Mesothelial cell of epicardium (in vitro differentiated cells): ENCODE results near the gene TTC28. TPM values are rescaled to one million over a fixed set of nuclear protein-coding genes. Genes with fewer than 3 reads are reported as not detected.

Experiments used
- DNase-seq, 2 experiments: peaks; one replicate each; pipeline ENCODE4 v3.0.0; 2021; ENCODE audit warnings: low spot score in 2 of 2; ENCODE audit not compliant: unreplicated experiment in 2 of 2
- H3K27ac Mint-ChIP-seq: 2 replicates; pipeline ENCODE4 v1.8.0; 2021; ENCODE audit warnings: mixed read lengths
- H3K27me3 Mint-ChIP-seq: 2 replicates; pipeline ENCODE4 v1.8.0; 2021; ENCODE audit warnings: low read depth, mixed read lengths
- H3K36me3 Mint-ChIP-seq: 2 replicates; pipeline ENCODE4 v1.8.0; 2021; ENCODE audit warnings: mixed read lengths
- H3K4me1 Mint-ChIP-seq: 2 replicates; pipeline ENCODE4 v1.8.0; 2021; ENCODE audit warnings: mixed read lengths
- H3K4me3 Mint-ChIP-seq: 2 replicates; pipeline ENCODE4 v1.8.0; 2021; ENCODE audit warnings: mild to moderate bottlenecking, moderate library complexity, mixed read lengths
- H3K9me3 Mint-ChIP-seq: 2 replicates; pipeline ENCODE4 v1.8.0; 2021; ENCODE audit warnings: mixed read lengths
- total RNA-seq: library from RNA; stranded (reverse); gene quantifications from 3 replicates; pipeline ENCODE4 v1.2.1, GENCODE V29; 2021
- TF ChIP-seq, protein P1 (sequence below): fragments of 200-600 bp; sonication (generic); IDR thresholded peaks from one replicate; pipeline ENCODE4 v1.5.0; 2021; ENCODE audit warnings: antibody characterized with exemption; ENCODE audit not compliant: unreplicated experiment

TTC28 gene
- total RNA-seq, 1 donor from 2014 or later: 95.9 TPM

- no peak overlapping the region for H3K4me3 Mint-ChIP-seq
- no peaks in the 10 kb centered on the region for H3K27me3 Mint-ChIP-seq
Measured at GRCh38 chr22:28408709-28409108, 270.9 kb downstream of the TTC28 start.

GRCh38 chr22:28407645-28408044 lies 272.0 kb downstream of the TTC28 start:
- peaks cover 13% of the 10 kb centered on the region for H3K9me3 Mint-ChIP-seq
- no peak overlapping the region for H3K27ac Mint-ChIP-seq
- peaks cover 10% of the 10 kb centered on the region for H3K36me3 Mint-ChIP-seq
- no peak overlapping the region for H3K4me3 Mint-ChIP-seq
- TF ChIP-seq, protein P1, sequence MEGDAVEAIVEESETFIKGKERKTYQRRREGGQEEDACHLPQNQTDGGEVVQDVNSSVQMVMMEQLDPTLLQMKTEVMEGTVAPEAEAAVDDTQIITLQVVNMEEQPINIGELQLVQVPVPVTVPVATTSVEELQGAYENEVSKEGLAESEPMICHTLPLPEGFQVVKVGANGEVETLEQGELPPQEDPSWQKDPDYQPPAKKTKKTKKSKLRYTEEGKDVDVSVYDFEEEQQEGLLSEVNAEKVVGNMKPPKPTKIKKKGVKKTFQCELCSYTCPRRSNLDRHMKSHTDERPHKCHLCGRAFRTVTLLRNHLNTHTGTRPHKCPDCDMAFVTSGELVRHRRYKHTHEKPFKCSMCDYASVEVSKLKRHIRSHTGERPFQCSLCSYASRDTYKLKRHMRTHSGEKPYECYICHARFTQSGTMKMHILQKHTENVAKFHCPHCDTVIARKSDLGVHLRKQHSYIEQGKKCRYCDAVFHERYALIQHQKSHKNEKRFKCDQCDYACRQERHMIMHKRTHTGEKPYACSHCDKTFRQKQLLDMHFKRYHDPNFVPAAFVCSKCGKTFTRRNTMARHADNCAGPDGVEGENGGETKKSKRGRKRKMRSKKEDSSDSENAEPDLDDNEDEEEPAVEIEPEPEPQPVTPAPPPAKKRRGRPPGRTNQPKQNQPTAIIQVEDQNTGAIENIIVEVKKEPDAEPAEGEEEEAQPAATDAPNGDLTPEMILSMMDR: no peak
- peaks cover 36% of the 10 kb centered on the region for H3K4me1 Mint-ChIP-seq
- H3K27me3 Mint-ChIP-seq: no peaks in the 10 kb centered on the region
- no peak for DNase-seq

More at GRCh38 chr22:28408709-28409108, 270.9 kb downstream of the TTC28 start:
- Mint-ChIP-seq H3K27ac (peak overlapping the region; percentile 36), H3K36me3 (peaks cover 10% of the 10 kb centered on the region), H3K4me1 (peaks cover 36% of the 10 kb centered on the region), H3K9me3 (peaks cover 13% of the 10 kb centered on the region)
- TF ChIP-seq, protein P1: no peak
- DNase-seq: no peak

DNA sequence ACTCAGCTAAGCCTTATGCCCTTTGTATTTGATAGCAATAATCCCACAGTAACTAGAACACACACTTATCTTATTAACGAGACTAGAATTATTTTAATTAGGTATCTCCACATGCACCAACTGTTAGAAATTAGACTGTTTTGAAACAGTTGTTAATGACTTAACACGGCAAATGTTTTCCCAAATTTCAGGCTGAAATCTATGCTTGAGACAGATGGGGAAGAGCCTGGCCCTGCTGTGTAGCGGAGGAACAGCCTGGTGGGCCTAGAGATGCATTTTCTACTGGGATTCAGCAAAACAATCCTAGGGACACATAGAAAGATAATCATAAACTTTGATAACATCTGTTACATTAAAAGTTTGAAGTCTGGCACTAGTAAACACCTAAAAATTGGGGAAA lies 273.4 kb downstream of the TTC28 start:
- peaks cover 10% of the 10 kb centered on the region for H3K36me3 Mint-ChIP-seq
- H3K27me3 Mint-ChIP-seq: no peaks in the 10 kb centered on the region

GRCh38 chr22:28405588-28405987 lies 274.1 kb downstream of the TTC28 start:
- Mint-ChIP-seq H3K9me3 (peaks cover 13% of the 10 kb centered on the region), H3K27me3 (no peaks in the 10 kb centered on the region), H3K27ac (no peak overlapping the region), H3K4me1 (peaks cover 31% of the 10 kb centered on the region), H3K36me3 (peaks cover 10% of the 10 kb centered on the region), H3K4me3 (no peak overlapping the region)
- DNase-seq: no peak
- TF ChIP-seq, protein P1: no peak

More for the DNA sequence above, 273.4 kb downstream of the TTC28 start:
- Mint-ChIP-seq H3K4me3 (no peak overlapping the region), H3K9me3 (peaks cover 13% of the 10 kb centered on the region), H3K4me1 (peaks cover 34% of the 10 kb centered on the region), H3K27ac (no peak overlapping the region)
- no peak for DNase-seq
- TF ChIP-seq, protein P1: no peak

- Mint-ChIP-seq H3K4me1 (peaks cover 26% of the 10 kb centered on the region), H3K9me3 (peaks cover 13% of the 10 kb centered on the region), H3K27ac (peak overlapping the region; percentile 8), H3K36me3 (peaks cover 10% of the 10 kb centered on the region), H3K27me3 (no peaks in the 10 kb centered on the region), H3K4me3 (no peak overlapping the region)
- TF ChIP-seq, protein P1: no peak
- DNase-seq: no peak
Measured at GRCh38 chr22:28402539-28402938, 277.1 kb downstream of the TTC28 start.

DNA sequence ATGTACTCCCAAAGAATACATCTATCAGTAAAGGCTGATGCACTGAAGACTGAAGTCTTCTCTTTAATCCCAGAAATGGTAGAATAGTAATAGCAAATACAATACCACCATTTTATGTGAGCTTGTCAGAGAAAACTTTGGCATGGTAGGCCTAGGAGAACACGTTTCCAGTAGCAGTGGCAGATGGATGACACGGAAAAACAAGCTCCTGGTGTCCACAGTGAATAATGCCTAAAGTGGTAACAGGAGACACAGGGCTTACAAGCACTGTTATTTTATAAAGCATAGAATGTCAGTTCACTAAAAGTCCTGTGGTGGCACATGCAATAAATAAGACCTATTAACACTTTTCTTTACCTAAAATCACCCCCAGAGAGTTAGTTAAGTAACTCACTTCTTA lies 277.6 kb downstream of the TTC28 start:
- TF ChIP-seq, protein P1: no peak
- H3K4me3 Mint-ChIP-seq: no peak overlapping the region
- peaks cover 10% of the 10 kb centered on the region for H3K36me3 Mint-ChIP-seq
- H3K4me1 Mint-ChIP-seq: peaks cover 23% of the 10 kb centered on the region
- no peak overlapping the region for H3K27ac Mint-ChIP-seq
- peaks cover 13% of the 10 kb centered on the region for H3K9me3 Mint-ChIP-seq
- DNase-seq: no peak
- no peaks in the 10 kb centered on the region for H3K27me3 Mint-ChIP-seq
